Ectodermal cell (in vitro differentiated cells): ENCODE results near the gene EVX1.

Experiments used
- H3K27ac ChIP-seq: 2 replicates; pipeline ENCODE4 v1.7.0; 2013; ENCODE audit warnings: mild to moderate bottlenecking, low read depth, low read length; ENCODE audit not compliant: insufficient read depth, poor library complexity, severe bottlenecking
- H3K27me3 ChIP-seq: 2 replicates; pipeline ENCODE4 v1.7.0; 2013; ENCODE audit warnings: mild to moderate bottlenecking, low read length; ENCODE audit not compliant: insufficient read depth, control insufficient read depth, poor library complexity, severe bottlenecking
- H3K36me3 ChIP-seq: one replicate; pipeline ENCODE4 v1.7.0; 2013; ENCODE audit warnings: low read length; ENCODE audit not compliant: control insufficient read depth, insufficient read depth
- H3K4me1 ChIP-seq: one replicate; pipeline ENCODE4 v1.7.0; 2013; ENCODE audit warnings: low read length; ENCODE audit not compliant: control insufficient read depth, insufficient read depth
- H3K4me3 ChIP-seq: 2 replicates; pipeline ENCODE4 v1.7.0; 2013; ENCODE audit warnings: low read depth, low read length, control low read depth; ENCODE audit not compliant: insufficient read depth
- H3K9me3 ChIP-seq: 2 replicates; pipeline ENCODE4 v1.7.0; 2013; ENCODE audit warnings: mild to moderate bottlenecking, low read length, moderate library complexity; ENCODE audit not compliant: control insufficient read depth
- WGBS, 2 experiments: methylation state at CpG; one replicate each; pipeline ENCODE4 v1.1.7; 2013; ENCODE audit warnings: missing lambda C conversion rate in 2 of 2; 5-methylcytosine and 5-hydroxymethylcytosine counted together

Gene EVX1

GRCh38 chr7:27205325-27206280, 37.0 kb upstream of the EVX1 start:
- no peak overlapping the region for H3K27ac ChIP-seq
- no peaks in the 10 kb centered on the region for H3K36me3 ChIP-seq
- H3K27me3 ChIP-seq: peaks cover 100% of the 10 kb centered on the region
- 2 to 3% methylated on average over 52 of the region's 52 CpGs for WGBS, 2 experiments
- peaks cover 2% of the 10 kb centered on the region for H3K4me1 ChIP-seq
- H3K4me3 ChIP-seq: no peak overlapping the region
- H3K9me3 ChIP-seq: no peaks in the 10 kb centered on the region

GRCh38 chr7:27207348-27207985, 35.1 kb upstream of the EVX1 start:
- H3K4me3 ChIP-seq: no peak overlapping the region

GRCh38 chr7:27208998-27209397, 33.6 kb upstream of the EVX1 start:
- no peak overlapping the region for H3K27ac ChIP-seq
- H3K4me3 ChIP-seq: no peak overlapping the region
- H3K36me3 ChIP-seq: no peaks in the 10 kb centered on the region
- WGBS, 2 experiments: 70 to 78% methylated on average over 4 of the region's 4 CpGs
- H3K9me3 ChIP-seq: no peaks in the 10 kb centered on the region
- H3K4me1 ChIP-seq: peaks cover 10% of the 10 kb centered on the region
- H3K27me3 ChIP-seq: peaks cover 100% of the 10 kb centered on the region

More at GRCh38 chr7:27207348-27207985, 35.1 kb upstream of the EVX1 start:
- H3K36me3 ChIP-seq: no peaks in the 10 kb centered on the region
- 22 to 25% methylated on average over 7 of the region's 7 CpGs for WGBS, 2 experiments
- H3K27me3 ChIP-seq: peaks cover 100% of the 10 kb centered on the region
- no peaks in the 10 kb centered on the region for H3K9me3 ChIP-seq
- H3K4me1 ChIP-seq: peaks cover 2% of the 10 kb centered on the region
- H3K27ac ChIP-seq: no peak overlapping the region

- no peaks in the 10 kb centered on the region for H3K9me3 ChIP-seq
- no peaks in the 10 kb centered on the region for H3K36me3 ChIP-seq
- H3K27me3 ChIP-seq: peaks cover 100% of the 10 kb centered on the region
- 47 to 49% methylated on average over 11 of the region's 11 CpGs for WGBS, 2 experiments
- no peak overlapping the region for H3K4me3 ChIP-seq
- peaks cover 10% of the 10 kb centered on the region for H3K4me1 ChIP-seq
- H3K27ac ChIP-seq: no peak overlapping the region
These were observed 32.6 kb upstream of the EVX1 start for GRCh38 chr7:27209933-27210440.

- Histone ChIP-seq H3K4me3 (no peak overlapping the region), H3K4me1 (peaks cover 10% of the 10 kb centered on the region), H3K27me3 (peaks cover 100% of the 10 kb centered on the region), H3K9me3 (no peaks in the 10 kb centered on the region), H3K27ac (no peak overlapping the region), H3K36me3 (no peaks in the 10 kb centered on the region)
- WGBS, 2 experiments: 17 to 18% methylated on average over 32 of the region's 32 CpGs
These were observed 32.0 kb upstream of the EVX1 start for GRCh38 chr7:27210441-27211083.

- Histone ChIP-seq H3K36me3 (no peaks in the 10 kb centered on the region), H3K4me1 (peaks cover 10% of the 10 kb centered on the region), H3K27me3 (peaks cover 100% of the 10 kb centered on the region), H3K27ac (no peak overlapping the region), H3K9me3 (no peaks in the 10 kb centered on the region), H3K4me3 (no peak overlapping the region)
- 76 to 81% methylated on average over 1 of the region's 1 CpG for WGBS, 2 experiments
These were observed 31.5 kb upstream of the EVX1 start for GRCh38 chr7:27211084-27211446.

DNA sequence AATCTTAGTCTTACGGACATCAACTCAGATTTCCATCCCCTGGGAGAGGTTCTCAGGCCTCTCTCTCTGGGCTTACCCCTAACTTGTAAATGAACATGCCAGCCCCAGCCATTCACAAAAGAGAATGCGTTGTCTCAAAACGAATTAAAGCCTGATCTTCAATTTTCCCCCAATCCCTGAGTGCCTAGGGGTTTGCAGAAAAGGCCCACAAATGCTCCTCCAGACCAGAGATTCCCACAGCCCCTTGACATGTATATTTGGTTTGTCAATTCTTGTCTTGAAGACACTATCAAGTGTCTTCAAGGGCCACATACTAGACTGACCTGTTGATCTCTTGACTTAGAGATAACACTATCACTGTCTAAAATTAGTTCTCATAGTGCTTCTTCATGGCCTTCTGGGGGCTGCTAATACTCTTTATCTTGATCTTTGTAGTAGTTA, 30.8 kb upstream of the EVX1 start:
- WGBS, 2 experiments: 31 to 45% methylated on average over 3 of the region's 3 CpGs
- H3K27me3 ChIP-seq: peaks cover 100% of the 10 kb centered on the region
- peaks cover 10% of the 10 kb centered on the region for H3K4me1 ChIP-seq

GRCh38 chr7:27212497-27213432, 29.8 kb upstream of the EVX1 start:
- no peaks in the 10 kb centered on the region for H3K36me3 ChIP-seq
- no peaks in the 10 kb centered on the region for H3K9me3 ChIP-seq
- H3K4me3 ChIP-seq: no peak overlapping the region
- H3K4me1 ChIP-seq: peaks cover 10% of the 10 kb centered on the region
- peaks cover 98% of the 10 kb centered on the region for H3K27me3 ChIP-seq
- no peak overlapping the region for H3K27ac ChIP-seq
- WGBS, 2 experiments: 25 to 29% methylated on average over 52 of the region's 52 CpGs

More for the DNA sequence above, 30.8 kb upstream of the EVX1 start:
- Histone ChIP-seq H3K4me3 (no peak overlapping the region), H3K36me3 (no peaks in the 10 kb centered on the region), H3K27ac (no peak overlapping the region), H3K9me3 (no peaks in the 10 kb centered on the region)

DNA sequence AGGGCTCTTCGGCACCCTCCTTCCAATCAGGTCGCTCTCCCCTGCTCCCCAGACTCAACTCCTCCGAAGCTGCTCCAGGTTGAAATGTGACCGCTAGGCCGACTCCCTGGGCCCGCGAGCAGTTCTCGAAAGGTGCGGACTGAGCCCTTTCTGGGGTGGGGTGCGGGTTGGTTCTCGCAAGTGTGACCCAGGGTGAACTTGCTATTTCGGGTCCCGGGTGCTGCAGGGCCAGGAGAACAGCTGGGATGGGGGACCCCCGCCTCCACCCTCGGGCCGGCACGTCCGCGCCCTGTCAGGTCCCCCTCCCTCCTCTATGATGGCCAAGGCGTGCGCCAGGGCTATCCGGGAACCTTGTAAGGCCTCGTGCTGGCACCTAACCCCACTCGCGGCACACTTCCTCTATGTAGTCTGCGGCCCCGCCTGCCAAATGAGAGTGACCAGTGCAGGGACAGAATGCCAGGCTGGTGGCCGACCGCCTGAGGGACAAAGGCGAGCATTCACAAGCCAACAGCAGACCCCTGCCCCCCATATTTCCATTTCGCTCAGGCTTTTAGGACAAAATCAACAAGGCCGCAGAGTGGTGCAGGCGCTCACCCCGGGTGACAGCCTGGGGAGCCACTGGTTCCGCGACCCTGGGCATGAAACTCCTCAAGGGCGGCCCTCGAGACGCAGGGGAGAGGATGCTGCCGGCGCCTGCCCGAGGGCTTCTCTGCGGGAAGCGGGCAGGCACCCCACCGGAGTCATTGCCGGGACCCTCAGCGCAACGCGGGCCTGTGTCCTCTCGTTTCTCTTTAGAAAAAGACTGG, 29.0 kb upstream of the EVX1 start:
- H3K9me3 ChIP-seq: no peaks in the 10 kb centered on the region
- H3K27me3 ChIP-seq: peaks cover 89% of the 10 kb centered on the region
- WGBS, 2 experiments: 14 to 18% methylated on average over 50 of the region's 50 CpGs
- no peaks in the 10 kb centered on the region for H3K36me3 ChIP-seq
- H3K4me3 ChIP-seq: no peak overlapping the region
- peaks cover 8% of the 10 kb centered on the region for H3K4me1 ChIP-seq
- H3K27ac ChIP-seq: no peak overlapping the region
